Fibroblast of lung (primary cell): ENCODE results near the gene OR2G6. TPM values are rescaled to one million over a fixed set of nuclear protein-coding genes. Genes with fewer than 3 reads are reported as not detected.
"Not testable (repeated sequence)": the region's sequence is repeated elsewhere in the genome, so short reads cannot be mapped to it uniquely, and the experiment has no call there.

Experiments
- DNase-seq, 2 donors: peaks; one replicate each; pipeline versions ENCODE4 v3.0.0 to v3.0.0-alpha.2; 2010; ENCODE audit warnings: low read depth in 2 of 2
- H2AFZ ChIP-seq: 2 replicates; pipeline ENCODE4 v1.5.1; 2012; ENCODE audit warnings: low read length, control low read depth, inconsistent platforms
- H3K27ac ChIP-seq: 2 replicates; pipeline ENCODE4 v1.5.1; 2011; ENCODE audit warnings: low read length, control low read depth; ENCODE audit not compliant: insufficient read depth
- H3K27me3 ChIP-seq: 2 replicates; pipeline ENCODE4 v1.5.1; 2011; ENCODE audit warnings: mild to moderate bottlenecking, low read length; ENCODE audit not compliant: control insufficient read depth, insufficient read depth
- H3K36me3 ChIP-seq: 2 replicates; pipeline ENCODE4 v1.5.1; 2011; ENCODE audit warnings: low read length; ENCODE audit not compliant: control insufficient read depth, insufficient read depth
- H3K4me1 ChIP-seq: 2 replicates; pipeline ENCODE4 v1.5.1; 2011; ENCODE audit warnings: low read length; ENCODE audit not compliant: control insufficient read depth, insufficient read depth; ENCODE audit errors: extremely low read depth
- H3K4me2 ChIP-seq: 2 replicates; pipeline ENCODE4 v1.5.1; 2011; ENCODE audit warnings: low read length, control low read depth; ENCODE audit not compliant: insufficient read depth; ENCODE audit errors: extremely low read depth
- H3K4me3 ChIP-seq, 4 experiments: fragments of 200-600 bp in 1 of 4; sonication (generic) in 1 of 4; replicated peaks in 1 of 4; 2 replicates each; pipeline ENCODE4 v1.5.1; 2011 to 2016; ENCODE audit warnings: low read length in 4 of 4, low read depth in 3 of 4, mild to moderate bottlenecking in 3 of 4, control low read depth in 2 of 4, inconsistent platforms in 1 of 4, mixed read lengths in 1 of 4; ENCODE audit not compliant: insufficient read depth in 1 of 4; ENCODE audit errors: control extremely low read depth in 1 of 4
- H3K79me2 ChIP-seq: 2 replicates; pipeline ENCODE4 v1.5.1; 2012; ENCODE audit warnings: mild to moderate bottlenecking, low read length, inconsistent platforms; ENCODE audit not compliant: control insufficient read depth, insufficient read depth
- H3K9ac ChIP-seq: 2 replicates; pipeline ENCODE4 v1.5.1; 2011; ENCODE audit warnings: mild to moderate bottlenecking, low read length, control low read depth; ENCODE audit not compliant: insufficient read depth
- H3K9me3 ChIP-seq: 2 replicates; pipeline ENCODE4 v1.5.1; 2012; ENCODE audit warnings: low read depth, low read length; ENCODE audit not compliant: control insufficient read depth, insufficient read depth
- H4K20me1 ChIP-seq: 2 replicates; pipeline ENCODE4 v1.5.1; 2011; ENCODE audit warnings: low read length; ENCODE audit not compliant: control insufficient read depth, insufficient read depth; ENCODE audit errors: extremely low read depth
- polyA plus RNA-seq, 2 donors: library from polyadenylated mRNA; depleted of rRNA in 1 of 2; stranded (reverse) in 1 of 2; unstranded in 1 of 2; fragments of >200 nt; gene quantifications; 2 replicates each; pipeline ENCODE4 v1.2.1, GENCODE V29; 2011 to 2012; ENCODE audit warnings: missing spikeins in 1 of 2
- total RNA-seq: library from RNA; depleted of rRNA; stranded (reverse); fragments of >200 nt; gene quantifications from 2 replicates; pipeline ENCODE4 v1.2.1, GENCODE V29; 2014

The OR2G6 gene
- total and polyA plus RNA-seq, 2 donors (not counting 1 experiment from before 2014, with no cell fraction given), result not detected

GRCh38 chr1:248569049-248569448 is 61.2 kb downstream of the OR2G6 start:
- not testable (repeated sequence) for H3K4me1 ChIP-seq, H3K79me2 ChIP-seq, H3K4me2 ChIP-seq, H3K36me3 ChIP-seq, H3K27me3 ChIP-seq, H4K20me1 ChIP-seq, H3K4me3 ChIP-seq, DNase-seq, H2AFZ ChIP-seq, H3K9me3 ChIP-seq, H3K27ac ChIP-seq, H3K9ac ChIP-seq

- H3K27me3 ChIP-seq, H2AFZ ChIP-seq, H3K4me3 ChIP-seq, DNase-seq, H3K9ac ChIP-seq, H3K27ac ChIP-seq, H3K4me1 ChIP-seq, H3K9me3 ChIP-seq, H3K4me2 ChIP-seq, H3K79me2 ChIP-seq, H4K20me1 ChIP-seq, H3K36me3 ChIP-seq: not testable (repeated sequence)
Observed at GRCh38 chr1:248570811-248571210, 62.9 kb downstream of the OR2G6 start.

- not testable (repeated sequence) for H3K27me3 ChIP-seq
Observed at GRCh38 chr1:248572049-248572448, 64.2 kb downstream of the OR2G6 start.

GRCh38 chr1:248573856-248574255 is 66.0 kb downstream of the OR2G6 start:
- not testable (repeated sequence) for H2AFZ ChIP-seq, DNase-seq, H3K27ac ChIP-seq, H4K20me1 ChIP-seq, H3K36me3 ChIP-seq, H3K79me2 ChIP-seq, H3K4me3 ChIP-seq, H3K27me3 ChIP-seq, H3K4me2 ChIP-seq, H3K9ac ChIP-seq, H3K4me1 ChIP-seq, H3K9me3 ChIP-seq

More at GRCh38 chr1:248572049-248572448, 64.2 kb downstream of the OR2G6 start:
- H4K20me1 ChIP-seq, H3K4me3 ChIP-seq, H3K4me1 ChIP-seq, DNase-seq, H2AFZ ChIP-seq, H3K79me2 ChIP-seq, H3K9ac ChIP-seq, H3K4me2 ChIP-seq, H3K9me3 ChIP-seq, H3K27ac ChIP-seq, H3K36me3 ChIP-seq: not testable (repeated sequence)

DNA sequence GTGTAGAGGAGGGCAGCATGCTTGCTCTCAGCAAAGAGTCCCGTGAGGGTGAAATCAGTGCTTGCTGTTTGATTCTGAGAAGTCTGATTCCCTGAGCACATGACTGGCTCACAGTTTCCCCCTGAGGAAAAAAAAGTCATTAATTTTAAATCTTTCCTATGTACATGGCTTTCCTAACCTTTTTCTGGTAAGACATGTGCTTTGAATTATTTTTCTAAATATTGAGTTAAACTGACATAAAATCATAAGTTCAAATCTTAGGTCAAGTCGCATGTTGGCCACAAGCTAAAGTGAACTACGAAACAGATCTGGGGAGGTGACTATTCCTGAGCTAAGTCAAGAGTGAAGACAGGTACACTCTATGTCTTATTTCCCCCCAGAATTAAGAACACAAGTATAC is 66.8 kb downstream of the OR2G6 start, which contains the start of gene OR2T34:
Gene OR2T34, minus strand, starts transcription at position 101 of the 400 bp plus-strand sequence. Its CDS starts 0 bp downstream, at position 101.
- H3K4me3 ChIP-seq, H3K27ac ChIP-seq, H3K27me3 ChIP-seq, H3K79me2 ChIP-seq, H2AFZ ChIP-seq, H4K20me1 ChIP-seq, H3K9ac ChIP-seq, H3K4me1 ChIP-seq, H3K36me3 ChIP-seq, H3K9me3 ChIP-seq, H3K4me2 ChIP-seq, DNase-seq: not testable (repeated sequence)
